GM21367 (cell line): Measurements from ENCODE around the gene WSB1.
"Not testable (repeated sequence)": the region's sequence is repeated elsewhere in the genome, so short reads cannot be mapped to it uniquely, and the experiment has no call there.

Experiments used
- ATAC-seq: cut with Tn5 transposase; IDR thresholded peaks from one replicate; pipeline ENCODE4 v1.9.1; 2021; ENCODE audit not compliant: unreplicated experiment

WSB1 gene

DNA sequence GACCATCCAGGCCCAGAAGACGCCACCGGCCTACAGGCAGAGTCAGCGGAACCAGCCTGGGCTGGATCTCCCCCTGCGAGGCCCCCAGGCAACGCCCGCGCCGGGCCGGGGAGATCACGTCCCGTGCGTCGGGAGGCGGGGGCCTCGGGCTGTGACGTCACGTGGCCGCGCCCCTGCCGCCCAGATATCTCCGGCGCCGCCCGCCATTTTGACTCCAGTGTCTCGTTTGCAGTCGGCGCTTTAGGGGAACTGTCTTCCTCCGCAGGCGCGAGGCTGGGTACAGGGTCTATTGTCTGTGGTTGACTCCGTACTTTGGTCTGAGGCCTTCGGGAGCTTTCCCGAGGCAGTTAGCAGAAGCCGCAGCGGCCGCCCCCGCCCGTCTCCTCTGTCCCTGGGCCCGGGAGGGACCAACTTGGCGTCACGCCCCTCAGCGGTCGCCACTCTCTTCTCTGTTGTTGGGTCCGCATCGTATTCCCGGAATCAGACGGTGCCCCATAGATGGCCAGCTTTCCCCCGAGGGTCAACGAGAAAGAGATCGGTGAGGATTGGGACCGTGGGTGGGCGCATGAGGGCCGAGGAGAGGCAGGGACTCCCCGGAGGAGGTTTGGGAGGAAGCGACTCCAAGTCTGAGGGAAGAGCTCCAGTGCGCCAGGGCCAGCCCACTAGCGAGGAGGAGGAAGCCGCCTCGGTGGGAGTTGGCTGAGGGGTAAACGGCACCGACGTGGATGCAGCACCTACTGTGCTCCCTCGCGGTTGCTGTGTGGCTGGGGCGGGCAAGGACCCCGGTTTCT lies at the start of gene WSB1:
Gene WSB1 (plus strand): TSS at position 217 of the 791 bp plus-strand sequence. CDS start 282 bp downstream, at position 499.
- ATAC-seq: peak; percentile 63

GRCh38 chr17:27244491-27245223 lies 49.3 kb upstream of the WSB1 start:
- ATAC-seq: no peak

- ATAC-seq: peak; percentile 80
Measured at GRCh38 chr17:27245230-27245696, 48.7 kb upstream of the WSB1 start.

DNA sequence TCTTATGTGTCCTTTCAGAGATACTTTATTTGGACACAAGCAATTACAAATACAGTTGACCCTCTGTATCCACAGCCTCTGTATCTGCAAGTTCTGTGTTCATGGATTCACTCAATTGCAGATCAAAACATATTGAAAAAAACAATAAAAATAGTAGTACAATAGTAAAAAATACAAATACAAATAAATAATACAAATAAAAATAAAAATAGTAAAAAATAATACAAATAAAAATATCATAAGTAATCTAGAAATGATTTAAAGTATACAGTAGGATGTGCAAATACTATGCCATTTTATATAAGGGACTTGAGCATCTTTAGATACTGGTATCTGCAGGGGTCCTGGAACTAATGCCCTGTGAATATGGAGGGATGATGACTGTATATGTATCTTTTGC lies 47.4 kb upstream of the WSB1 start:
- ATAC-seq: no peak

- no peak for ATAC-seq
Measured at GRCh38 chr17:27247071-27247957, 46.6 kb upstream of the WSB1 start.

GRCh38 chr17:27247958-27248342 lies 46.0 kb upstream of the WSB1 start:
- ATAC-seq: no peak

GRCh38 chr17:27250791-27251190 lies 43.1 kb upstream of the WSB1 start:
- ATAC-seq: not testable (repeated sequence)

GRCh38 chr17:27254802-27255201 lies 39.1 kb upstream of the WSB1 start:
- ATAC-seq: not testable (repeated sequence)

- ATAC-seq: no peak
Measured at GRCh38 chr17:27256225-27257030, 37.5 kb upstream of the WSB1 start.

- ATAC-seq: no peak
Measured at GRCh38 chr17:27257031-27257357, 36.9 kb upstream of the WSB1 start.

- ATAC-seq: no peak
Measured at GRCh38 chr17:27259356-27259755, 34.6 kb upstream of the WSB1 start.

- ATAC-seq: no peak
Measured at GRCh38 chr17:27263386-27263785, 30.5 kb upstream of the WSB1 start.

- ATAC-seq: no peak
Measured at GRCh38 chr17:27264068-27264812, 29.7 kb upstream of the WSB1 start.

DNA sequence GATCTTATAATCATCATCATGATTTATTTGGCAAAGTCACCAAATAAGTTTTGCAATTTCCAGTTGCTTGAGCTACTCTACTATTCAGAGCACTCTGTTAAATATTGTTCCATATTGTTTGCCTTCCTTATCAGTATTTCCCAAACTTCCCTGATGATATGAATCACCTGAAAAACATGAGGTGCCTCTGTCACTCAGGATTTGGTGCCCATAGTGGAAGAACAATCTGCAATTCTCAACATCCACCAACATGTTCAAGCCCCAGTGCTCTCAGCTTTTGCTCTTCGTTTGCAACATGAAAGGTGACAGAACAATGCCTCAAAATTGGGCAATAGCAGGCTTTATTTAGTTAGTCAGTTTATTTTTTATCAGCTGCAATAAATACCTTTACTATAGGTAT lies 28.6 kb upstream of the WSB1 start:
- ATAC-seq: no peak

DNA sequence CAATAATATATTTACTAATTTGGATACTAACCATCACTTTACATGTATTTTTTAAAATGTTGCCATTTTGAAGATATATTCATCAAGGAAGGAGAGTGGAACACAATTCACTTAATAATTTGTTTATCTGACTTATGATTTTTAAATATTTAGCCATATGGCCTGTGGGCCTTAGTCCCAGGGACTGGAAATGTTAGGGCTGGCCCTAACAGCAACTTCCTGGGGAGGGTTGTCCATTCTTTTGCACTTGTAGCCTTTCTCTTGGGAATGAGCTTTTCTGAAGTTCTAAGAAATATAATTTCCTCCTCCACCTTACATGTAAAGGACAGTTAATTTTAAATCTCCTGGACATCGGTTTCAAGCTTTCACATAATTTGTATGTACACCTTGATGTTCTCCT lies 27.7 kb upstream of the WSB1 start:
- ATAC-seq: no peak

- ATAC-seq: no peak
Measured at GRCh38 chr17:27268394-27269085, 25.4 kb upstream of the WSB1 start.

DNA sequence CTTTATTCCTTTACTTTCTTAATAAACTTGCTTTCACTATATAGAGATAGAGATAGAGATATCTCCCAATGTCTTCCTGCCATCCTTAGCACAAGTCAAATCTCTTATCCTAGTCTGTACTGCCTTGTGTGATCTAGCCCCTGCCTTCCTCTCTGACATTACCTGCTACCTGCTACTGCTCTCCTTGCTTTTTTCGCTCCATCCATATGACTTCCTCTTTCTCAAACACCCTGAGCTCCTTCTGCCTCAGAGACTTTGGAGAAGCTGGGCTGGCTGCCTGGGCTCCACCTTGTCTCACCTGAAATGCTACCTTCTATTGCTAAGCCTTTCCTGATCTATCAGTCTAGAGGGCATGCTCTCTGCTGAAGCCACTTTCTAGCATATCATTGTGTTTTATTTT lies 24.7 kb upstream of the WSB1 start:
- ATAC-seq: no peak

- ATAC-seq: no peak
Measured at GRCh38 chr17:27269974-27270373, 23.9 kb upstream of the WSB1 start.

GRCh38 chr17:27276653-27277156 lies 17.2 kb upstream of the WSB1 start:
- ATAC-seq: no peak
